ENCODE measurements around the gene THEMIS. TPM values are rescaled to one million over a fixed set of nuclear protein-coding genes. Genes with fewer than 3 reads are reported as not detected.

Gene THEMIS
- total RNA-seq, 4 donors from 2014 or later: 1.1 to 6.0 (median 3.9) TPM

DNA sequence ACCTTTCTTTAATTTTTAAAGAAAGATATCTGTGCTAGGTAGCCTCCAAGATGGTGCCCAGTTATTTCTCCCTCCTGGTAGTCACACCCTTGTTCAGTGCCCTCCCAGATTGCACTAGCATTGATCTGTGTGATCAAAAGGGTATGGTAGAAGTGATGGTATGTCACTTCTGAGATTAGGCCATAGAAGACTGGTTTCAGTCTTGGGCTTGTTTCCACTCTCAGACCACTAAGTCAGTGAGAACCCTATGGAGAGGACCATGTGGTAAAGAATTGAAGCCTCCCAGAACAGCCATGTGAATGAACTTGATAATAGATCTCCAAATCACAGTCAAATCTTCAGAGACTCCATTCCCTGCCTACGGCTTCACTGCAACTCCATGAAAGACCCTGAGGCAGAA lies 57.3 kb downstream of the THEMIS start:
- in situ Hi-C loops (cut with MboI; ENCODE audit: low pct_ligation_motif_present in 1 of 4, low pct_unique_long_range_greater_than_20kb in 1 of 4, low sequenced_read_pairs in 3 of 4): no loop called here
- Histone ChIP-seq H3K27me3 (no peaks in the 10 kb centered on the region), H3K27ac (no peak overlapping the region), H3K4me1 (no peaks in the 10 kb centered on the region), H3K36me3 (no peaks in the 10 kb centered on the region), H3K9me3 (no peaks in the 10 kb centered on the region), H3K4me3 (no peak overlapping the region)
- 91% methylated on average over 1 of the region's 1 CpG; no CpG with 5 or more reads in 1 of the 2 donors for WGBS, 2 donors (ENCODE audit: low coverage in 1 of 2)
- TF ChIP-seq, protein P1, sequence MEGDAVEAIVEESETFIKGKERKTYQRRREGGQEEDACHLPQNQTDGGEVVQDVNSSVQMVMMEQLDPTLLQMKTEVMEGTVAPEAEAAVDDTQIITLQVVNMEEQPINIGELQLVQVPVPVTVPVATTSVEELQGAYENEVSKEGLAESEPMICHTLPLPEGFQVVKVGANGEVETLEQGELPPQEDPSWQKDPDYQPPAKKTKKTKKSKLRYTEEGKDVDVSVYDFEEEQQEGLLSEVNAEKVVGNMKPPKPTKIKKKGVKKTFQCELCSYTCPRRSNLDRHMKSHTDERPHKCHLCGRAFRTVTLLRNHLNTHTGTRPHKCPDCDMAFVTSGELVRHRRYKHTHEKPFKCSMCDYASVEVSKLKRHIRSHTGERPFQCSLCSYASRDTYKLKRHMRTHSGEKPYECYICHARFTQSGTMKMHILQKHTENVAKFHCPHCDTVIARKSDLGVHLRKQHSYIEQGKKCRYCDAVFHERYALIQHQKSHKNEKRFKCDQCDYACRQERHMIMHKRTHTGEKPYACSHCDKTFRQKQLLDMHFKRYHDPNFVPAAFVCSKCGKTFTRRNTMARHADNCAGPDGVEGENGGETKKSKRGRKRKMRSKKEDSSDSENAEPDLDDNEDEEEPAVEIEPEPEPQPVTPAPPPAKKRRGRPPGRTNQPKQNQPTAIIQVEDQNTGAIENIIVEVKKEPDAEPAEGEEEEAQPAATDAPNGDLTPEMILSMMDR (IDR thresholded peaks at IDR 0.05): no peak
- TF ChIP-seq POLR2AphosphoS5 (IDR thresholded peaks at IDR 0.05) (no peak), EP300 (IDR thresholded peaks at IDR 0.05; ENCODE audit: low read depth) (no peak), POLR2A (IDR thresholded peaks at IDR 0.05) (no peak)
- intact Hi-C loops (cut with DNase I; ENCODE audit: low total_unique reads): no loop called here
- DNase-seq: no peak

- no peak overlapping the region for H3K27ac ChIP-seq
- in situ Hi-C loops (cut with MboI; ENCODE audit: low pct_ligation_motif_present in 1 of 4, low pct_unique_long_range_greater_than_20kb in 1 of 4, low sequenced_read_pairs in 3 of 4): no loop called here
- 79 to 83% methylated on average over 4 of the region's 4 CpGs for WGBS, 2 donors (ENCODE audit: low coverage in 1 of 2)
- H3K4me1 ChIP-seq: no peaks in the 10 kb centered on the region
- no peaks in the 10 kb centered on the region for H3K36me3 ChIP-seq
- TF ChIP-seq EP300 (IDR thresholded peaks at IDR 0.05; ENCODE audit: low read depth): no peak
- no peak overlapping the region for H3K4me3 ChIP-seq
- no peak for DNase-seq
- H3K9me3 ChIP-seq: no peaks in the 10 kb centered on the region
- H3K27me3 ChIP-seq: no peaks in the 10 kb centered on the region
- intact Hi-C loops (cut with DNase I; ENCODE audit: low total_unique reads): no loop called here
Observed at GRCh38 chr6:127842562-127842961, 58.3 kb downstream of the THEMIS start.

GRCh38 chr6:127841811-127842210 lies 59.0 kb downstream of the THEMIS start:
- Histone ChIP-seq H3K4me3 (no peak overlapping the region), H3K9me3 (no peaks in the 10 kb centered on the region), H3K36me3 (no peaks in the 10 kb centered on the region), H3K27me3 (no peaks in the 10 kb centered on the region), H3K4me1 (no peaks in the 10 kb centered on the region), H3K27ac (no peak overlapping the region)
- in situ Hi-C loops (cut with MboI; ENCODE audit: low pct_ligation_motif_present in 1 of 4, low pct_unique_long_range_greater_than_20kb in 1 of 4, low sequenced_read_pairs in 3 of 4): no loop called here
- 74 to 83% methylated on average over 1 of the region's 1 CpG for WGBS, 2 donors (ENCODE audit: low coverage in 1 of 2)
- intact Hi-C loops (cut with DNase I; ENCODE audit: low total_unique reads): no loop called here
- TF ChIP-seq POLR2A (IDR thresholded peaks at IDR 0.05) (no peak), POLR2AphosphoS5 (IDR thresholded peaks at IDR 0.05) (no peak), EP300 (IDR thresholded peaks at IDR 0.05; ENCODE audit: low read depth) (no peak)
- TF ChIP-seq, protein P1 (IDR thresholded peaks at IDR 0.05): no peak
- no peak for DNase-seq

DNA sequence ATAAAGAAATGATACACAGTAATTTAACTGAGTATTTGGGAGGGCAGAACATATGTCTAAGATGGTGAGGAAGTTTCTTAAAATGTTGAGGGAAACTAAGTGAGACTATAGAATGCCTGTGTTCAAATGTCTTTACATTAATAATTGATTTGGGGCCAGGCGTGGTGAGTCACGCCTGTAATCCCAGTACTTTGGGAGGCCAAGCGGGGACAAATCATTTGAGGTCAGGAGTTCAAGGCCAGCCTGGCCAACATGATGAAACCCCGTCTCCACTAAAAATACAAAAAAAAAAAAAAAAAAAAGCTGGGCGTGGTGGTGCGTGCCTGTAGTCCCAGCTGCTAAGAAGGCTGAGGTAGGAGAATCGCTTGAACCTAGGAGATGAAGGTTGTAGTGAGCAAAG lies 66.7 kb downstream of the THEMIS start:
- no peaks in the 10 kb centered on the region for H3K9me3 ChIP-seq
- 90 to 91% methylated on average over 7 of the region's 7 CpGs for WGBS, 2 donors (ENCODE audit: low coverage in 1 of 2)
- no peak overlapping the region for H3K4me3 ChIP-seq
- H3K27me3 ChIP-seq: no peaks in the 10 kb centered on the region
- no peak overlapping the region for H3K27ac ChIP-seq
- DNase-seq: no peak
- intact Hi-C loops (cut with DNase I; ENCODE audit: low total_unique reads): no loop called here
- in situ Hi-C loops (cut with MboI; ENCODE audit: low pct_ligation_motif_present in 1 of 4, low pct_unique_long_range_greater_than_20kb in 1 of 4, low sequenced_read_pairs in 3 of 4): no loop called here
- TF ChIP-seq, protein P1 (IDR thresholded peaks at IDR 0.05): no peak
- TF ChIP-seq EP300 (IDR thresholded peaks at IDR 0.05; ENCODE audit: low read depth) (no peak), POLR2A (IDR thresholded peaks at IDR 0.05) (no peak), POLR2AphosphoS5 (IDR thresholded peaks at IDR 0.05) (no peak)
- H3K4me1 ChIP-seq: no peaks in the 10 kb centered on the region
- H3K36me3 ChIP-seq: no peaks in the 10 kb centered on the region

DNA sequence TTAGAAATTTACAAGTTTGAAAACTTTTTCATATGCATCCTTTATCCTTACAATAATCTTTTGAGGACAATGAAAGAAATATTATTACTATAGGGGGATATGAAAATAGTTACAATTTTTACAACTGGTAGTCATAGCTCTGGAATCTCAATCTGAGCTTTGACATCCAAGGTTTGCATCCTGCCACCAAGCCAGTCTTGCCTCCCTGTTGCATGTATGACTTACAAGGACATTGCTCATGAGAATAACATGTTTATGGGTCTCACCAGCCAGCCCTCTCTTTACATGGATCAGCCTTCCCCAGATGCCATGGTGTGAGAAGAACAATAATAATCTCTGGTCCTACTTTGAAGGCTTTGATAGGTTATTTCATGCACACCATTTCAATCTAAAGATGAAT lies 67.5 kb downstream of the THEMIS start:
- no peak for DNase-seq
- no peak overlapping the region for H3K27ac ChIP-seq
- H3K4me3 ChIP-seq: no peak overlapping the region
- no peaks in the 10 kb centered on the region for H3K36me3 ChIP-seq
- no peaks in the 10 kb centered on the region for H3K9me3 ChIP-seq
- intact Hi-C loops (cut with DNase I; ENCODE audit: low total_unique reads): no loop called here
- H3K4me1 ChIP-seq: no peaks in the 10 kb centered on the region
- TF ChIP-seq POLR2A (IDR thresholded peaks at IDR 0.05) (no peak), POLR2AphosphoS5 (IDR thresholded peaks at IDR 0.05) (no peak), EP300 (IDR thresholded peaks at IDR 0.05; ENCODE audit: low read depth) (no peak)
- TF ChIP-seq, protein P1 (IDR thresholded peaks at IDR 0.05): no peak
- in situ Hi-C loops (cut with MboI; ENCODE audit: low pct_ligation_motif_present in 1 of 4, low pct_unique_long_range_greater_than_20kb in 1 of 4, low sequenced_read_pairs in 3 of 4): no loop called here
- no peaks in the 10 kb centered on the region for H3K27me3 ChIP-seq
